SIG-M5 treated with dmso at 0.1 percent for 504 hours (cell line): Measurements from ENCODE around the gene OR5K1.

Experiments
- DNase-seq: peaks from one replicate; lab custom pipeline; 2025; ENCODE audit not compliant: unreplicated experiment; lab: John Stamatoyannopoulos, UW

OR5K1 gene

DNA sequence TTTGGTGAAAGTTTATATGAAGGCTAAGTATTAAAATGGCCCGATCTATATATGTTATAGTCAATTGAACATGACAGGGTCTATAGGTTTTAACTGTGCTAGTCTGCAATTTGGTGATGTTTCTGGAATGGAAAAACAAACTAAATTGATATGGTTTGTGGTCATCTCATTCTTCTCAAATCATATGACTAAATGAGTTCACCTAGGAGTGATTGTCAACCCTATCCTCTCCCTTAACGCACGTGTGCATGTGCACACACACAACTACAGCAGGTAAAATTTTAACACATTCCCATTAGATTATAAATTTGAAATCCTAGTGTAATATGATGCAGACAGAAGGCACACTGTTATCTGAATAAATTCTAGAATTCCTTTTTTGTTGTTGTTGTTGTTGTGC, 50.7 kb downstream of the OR5K1 start:
- DNase-seq, result no peak

DNA sequence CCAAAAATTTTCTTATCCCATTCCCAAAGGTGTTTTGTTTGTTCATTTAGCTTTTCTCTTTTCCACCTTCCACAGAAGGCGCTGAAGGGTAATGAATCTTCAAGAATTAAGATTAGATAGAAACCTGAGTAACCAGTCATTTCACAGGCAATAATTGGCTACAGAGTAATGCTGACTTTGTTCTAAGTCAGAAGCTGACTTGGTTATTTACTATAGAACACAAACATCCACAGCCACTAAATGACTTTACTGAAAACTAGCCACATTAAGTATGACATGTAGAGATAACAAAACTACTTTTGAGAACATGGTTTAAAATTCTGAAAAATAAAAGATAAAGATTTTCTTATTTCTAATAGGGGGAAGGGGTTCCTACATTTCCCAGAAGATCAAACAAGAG, 51.9 kb downstream of the OR5K1 start:
- DNase-seq, result no peak

DNA sequence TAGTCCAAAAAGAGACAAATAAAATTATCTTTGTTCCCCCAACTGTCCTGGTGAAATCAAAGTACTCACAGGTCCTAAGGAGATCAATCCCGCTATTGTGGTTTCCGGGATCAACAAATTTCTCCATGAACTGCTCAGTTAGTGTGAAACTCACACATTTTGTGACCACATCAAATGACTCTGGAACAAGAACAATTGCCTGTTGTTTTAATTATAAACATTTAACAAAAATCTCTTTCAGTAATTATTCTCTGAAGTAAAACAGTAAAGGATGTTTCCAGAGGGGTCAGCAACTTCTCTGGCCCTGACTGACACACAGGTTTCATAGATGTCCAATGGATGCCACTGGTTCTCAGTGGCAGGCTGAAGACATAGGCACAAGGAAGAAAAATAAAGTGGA, 55.8 kb downstream of the OR5K1 start:
- no peak for DNase-seq

DNA sequence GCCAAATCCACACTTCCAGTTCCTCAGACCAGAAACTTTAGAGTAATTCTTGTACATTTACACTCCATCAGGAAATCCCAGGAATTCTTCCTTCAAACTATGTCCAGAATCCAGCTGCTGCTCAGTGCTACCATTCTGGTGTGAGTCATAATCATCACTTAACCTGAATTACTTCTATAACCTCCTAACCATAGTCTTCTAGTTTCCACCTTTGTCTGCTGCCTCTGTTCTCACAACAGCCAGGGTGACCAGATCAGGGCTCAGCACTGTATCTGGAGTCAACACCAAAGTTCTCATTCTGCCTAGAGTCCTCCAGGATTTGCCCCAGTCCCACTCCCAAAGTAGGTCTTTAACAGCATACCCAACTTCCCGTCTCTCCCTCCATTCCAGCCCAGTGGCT, 56.4 kb downstream of the OR5K1 start:
- DNase-seq, result no peak

DNA sequence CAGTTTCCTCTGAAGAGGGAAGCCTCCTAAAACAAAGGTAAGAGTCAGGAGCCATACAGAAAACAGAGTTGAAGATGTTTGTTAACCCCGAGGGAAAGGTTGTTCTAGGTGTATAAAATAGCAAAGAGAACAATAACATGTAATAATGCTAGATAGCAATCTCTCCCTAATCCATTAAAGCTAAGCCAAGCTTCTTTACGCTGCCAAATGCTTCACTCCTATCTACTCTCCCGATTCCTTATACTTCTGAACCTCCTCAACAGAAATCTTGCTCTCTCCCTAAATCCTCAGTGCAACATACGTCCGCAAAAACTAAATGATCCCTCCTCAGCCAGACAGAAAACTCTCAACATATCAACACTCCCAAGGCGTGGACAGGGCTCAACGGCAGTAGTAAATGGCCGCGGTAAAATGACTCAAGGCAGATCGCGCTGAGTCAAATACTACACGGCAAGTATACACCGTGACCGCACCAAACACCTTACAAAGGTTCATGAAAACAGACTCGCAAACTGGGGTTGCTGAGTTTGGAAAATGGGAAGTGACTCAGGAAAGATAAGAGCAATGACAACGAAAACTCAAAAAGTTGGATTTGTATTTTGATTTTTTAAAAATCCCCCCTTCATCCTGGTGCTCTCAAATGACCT, 59.0 kb downstream of the OR5K1 start:
- DNase-seq, result peak; percentile 51
